HCT116 (cell line): Measurements from ENCODE around the gene NCKAP5. TPM values are rescaled to one million over a fixed set of nuclear protein-coding genes. Genes with fewer than 3 reads are reported as not detected.

ENCODE experiments used
- ATAC-seq: fragments of 200-7000 bp; cut with Tn5 transposase; 2 replicates; pipeline ENCODE4 v1.9.1; 2020; ENCODE audit warnings: mild to moderate bottlenecking, moderate library complexity
- BruUV-seq: library from RNA; stranded (reverse); fragments of 400-500 nt; replicated peaks from 2 replicates; lab custom pipeline; 2021; lab: Mats Ljungman, UMichigan
- CTCF ChIA-PET: fragments of 300-600 bp; sonication (Branson Sonifier 250); formaldehyde crosslinking; loops from one replicate; lab custom pipeline; 2021; ENCODE audit warnings: antibody characterized with exemption; lab: Charles Lee
- POLR2A ChIA-PET: fragments of 300-600, 350-600 bp; sonication (Branson Sonifier 250); formaldehyde crosslinking; loops from one replicate; lab custom pipeline; 2021; ENCODE audit warnings: antibody characterized with exemption; lab: Charles Lee
- RAD21 ChIA-PET, 2 experiments: fragments of 300-600 bp; sonication (Branson Sonifier 250); formaldehyde crosslinking; loops; one replicate each; lab custom pipeline; 2023; ENCODE audit warnings: low total read pairs in 2 of 2; ENCODE audit not compliant: uncharacterized antibody in 2 of 2, unreplicated experiment in 2 of 2, low non-redundant PET in 1 of 2; lab: Charles Lee
- DNase-seq: peaks from one replicate; pipeline ENCODE4 v3.0.0-alpha.2; 2010; ENCODE audit warnings: low read depth, low spot score
- H2AFZ ChIP-seq: fragments of 200-600 bp; shearing (Covaris generic), sonication (generic); 2 replicates; pipeline ENCODE4 v1.6.1; 2017; ENCODE audit warnings: low read depth, mixed run types, mixed read lengths, antibody characterized with exemption, low read length; ENCODE audit not compliant: poor library complexity, severe bottlenecking
- H3K27ac ChIP-seq: 2 replicates; pipeline ENCODE4 v1.5.1; 2012; ENCODE audit warnings: low read depth, low read length
- H3K27me3 ChIP-seq: fragments of 200-600 bp; sonication (generic); 2 replicates; pipeline ENCODE4 v1.6.1; 2016; ENCODE audit warnings: mixed run types, low read length, mixed read lengths; ENCODE audit not compliant: insufficient read depth
- H3K36me3 ChIP-seq, 2 experiments: fragments of 200-500 bp in 1 of 2; fragments of 200-600 bp in 1 of 2; sonication (Bioruptor generic) in 1 of 2; sonication (generic) in 1 of 2; 2 replicates each; pipeline versions ENCODE4 v1.5.1 to v1.6.1; 2014 to 2016; ENCODE audit warnings: low read length in 2 of 2, inconsistent platforms in 1 of 2, mixed read lengths in 1 of 2, mixed run types in 1 of 2; ENCODE audit not compliant: insufficient read depth in 2 of 2, control insufficient read depth in 1 of 2
- H3K4me1 ChIP-seq, 2 experiments: fragments of 200-600 bp in 1 of 2; sonication (generic) in 1 of 2; 2 replicates each; pipeline versions ENCODE4 v1.5.1 to v1.6.1; 2012 to 2017; ENCODE audit warnings: low read length in 2 of 2, inconsistent platforms in 1 of 2, mild to moderate bottlenecking in 1 of 2, mixed read lengths in 1 of 2, mixed run types in 1 of 2, moderate library complexity in 1 of 2; ENCODE audit not compliant: insufficient read depth in 2 of 2, control insufficient read depth in 1 of 2
- H3K4me2 ChIP-seq: fragments of 200-600 bp; sonication (generic); 2 replicates; pipeline ENCODE4 v1.6.1; 2017; ENCODE audit warnings: mixed run types, low read length, mixed read lengths
- H3K4me3 ChIP-seq, 2 experiments: fragments of 200-600 bp in 1 of 2; sonication (generic) in 1 of 2; replicated peaks in 1 of 2; 2 replicates each; pipeline ENCODE4 v1.5.1; 2011 to 2016; ENCODE audit warnings: low read length in 2 of 2, control low read depth in 1 of 2, low read depth in 1 of 2, mild to moderate bottlenecking in 1 of 2, mixed read lengths in 1 of 2, mixed run types in 1 of 2
- H3K79me2 ChIP-seq: fragments of 200-600 bp; sonication (generic); 2 replicates; pipeline ENCODE4 v1.6.1; 2017; ENCODE audit warnings: mild to moderate bottlenecking, mixed run types, low read length, moderate library complexity, mixed read lengths; ENCODE audit not compliant: insufficient read depth
- H3K9ac ChIP-seq: fragments of 200-600 bp; sonication (generic); 2 replicates; pipeline ENCODE4 v1.6.1; 2016; ENCODE audit warnings: low read length, mixed read lengths
- H3K9me2 ChIP-seq: fragments of 200-600 bp; sonication (generic), shearing (Covaris generic); 2 replicates; pipeline ENCODE4 v1.6.1; 2017; ENCODE audit warnings: mixed run types, mild to moderate bottlenecking, moderate library complexity; ENCODE audit not compliant: insufficient read depth
- H3K9me3 ChIP-seq, 2 experiments: fragments of 200-500 bp in 1 of 2; fragments of 200-600 bp in 1 of 2; sonication (Bioruptor generic) in 1 of 2; sonication (generic) in 1 of 2; 2 replicates each; pipeline ENCODE4 v1.6.1; 2014 to 2017; ENCODE audit warnings: low read length in 2 of 2, mixed read lengths in 2 of 2, inconsistent platforms in 1 of 2, low read depth in 1 of 2, mild to moderate bottlenecking in 1 of 2, mixed run types in 1 of 2, moderate library complexity in 1 of 2; ENCODE audit not compliant: control insufficient read depth in 1 of 2, insufficient read depth in 1 of 2
- H4K20me1 ChIP-seq: fragments of 200-600 bp; sonication (generic), shearing (Covaris generic); 2 replicates; pipeline ENCODE4 v1.6.1; 2017; ENCODE audit warnings: mixed run types, mild to moderate bottlenecking, moderate library complexity; ENCODE audit not compliant: insufficient read depth
- ATF3 ChIP-seq: IDR thresholded peaks from 2 replicates; pipeline ENCODE4 v1.6.1; 2012
- CBX3 ChIP-seq: IDR thresholded peaks from 2 replicates; pipeline ENCODE4 v1.6.1; 2012; ENCODE audit warnings: low read depth
- EGR1 ChIP-seq: IDR thresholded peaks from 2 replicates; pipeline ENCODE4 v1.6.1; 2012; ENCODE audit warnings: low read depth
- POLR2A ChIP-seq: IDR thresholded peaks from 2 replicates; pipeline ENCODE4 v1.7.0; 2011; ENCODE audit warnings: borderline replicate concordance; ENCODE audit not compliant: insufficient read depth, insufficient read length; ENCODE audit errors: extremely low read depth
- POLR2AphosphoS5 ChIP-seq: IDR thresholded peaks from 2 replicates; pipeline ENCODE4 v1.6.1; 2011; ENCODE audit warnings: mild to moderate bottlenecking, low read depth, low read length, moderate library complexity
- SIN3A ChIP-seq: IDR thresholded peaks from 2 replicates; pipeline ENCODE4 v1.6.1; 2012; ENCODE audit warnings: low read depth
- SP1 ChIP-seq: IDR thresholded peaks from 2 replicates; pipeline ENCODE4 v1.6.1; 2012; ENCODE audit warnings: low read depth
- SRF ChIP-seq: IDR thresholded peaks from 2 replicates; pipeline ENCODE4 v1.6.1; 2012; ENCODE audit warnings: low read depth
- ZBTB33 ChIP-seq: IDR thresholded peaks from 2 replicates; pipeline ENCODE4 v1.6.1; 2011; ENCODE audit warnings: mild to moderate bottlenecking, low read length, moderate library complexity; ENCODE audit not compliant: insufficient replicate concordance; ENCODE audit errors: extremely low read depth
- ZFX ChIP-seq: fragments of 450-650 bp; IDR thresholded peaks from 2 replicates; pipeline ENCODE4 v1.6.1; 2017
- intact Hi-C: fragments of 100-400 bp; cut with micrococcal nuclease; formaldehyde crosslinking; loops from 2 replicates; pipeline ENCODE4 v1.10.0; 2022
- total RNA-seq: library from RNA; stranded (reverse); gene quantifications from one replicate; pipeline ENCODE4 v1.2.1, GENCODE V29; 2021; ENCODE audit not compliant: unreplicated experiment
- TF ChIP-seq, protein P1 (sequence below): IDR thresholded peaks from 2 replicates; pipeline ENCODE4 v1.6.1; 2012

Gene NCKAP5
- total RNA-seq, 1 experiment from 2014 or later = 0.30 TPM

DNA sequence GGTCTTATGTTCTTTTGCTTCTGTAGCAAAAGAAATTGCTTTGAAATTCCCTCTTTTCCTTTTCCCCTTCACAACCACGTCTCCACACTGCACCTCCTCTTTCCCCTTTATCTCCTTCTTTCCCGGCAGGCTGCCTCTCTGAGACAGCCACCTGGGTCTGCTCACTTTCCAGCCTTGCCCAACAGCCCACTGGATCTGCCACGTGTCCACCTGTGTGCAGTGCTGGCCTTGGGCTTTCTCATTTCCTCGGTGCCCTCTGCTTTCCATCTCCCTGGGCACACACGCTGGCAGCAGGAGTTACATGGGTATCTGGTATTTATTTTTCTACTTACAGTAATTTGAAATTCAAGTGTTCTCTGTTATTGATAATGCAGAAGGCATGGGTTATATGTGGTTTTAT, 684.8 kb downstream of the NCKAP5 start:
- Histone ChIP-seq H3K36me3 (no peaks in the 10 kb centered on the region), H3K79me2 (no peaks in the 10 kb centered on the region), H3K9ac (no peak overlapping the region), H3K4me1 (no peaks in the 10 kb centered on the region), H4K20me1 (no peaks in the 10 kb centered on the region), H3K9me3 (no peaks in the 10 kb centered on the region), H3K4me2 (no peak overlapping the region), H3K9me2 (no peaks in the 10 kb centered on the region), H3K4me3 (no peak overlapping the region), H3K27ac (no peak overlapping the region), H2AFZ (no peak overlapping the region), H3K27me3 (peaks cover 18% of the 10 kb centered on the region; the same call in 1 of the 2 replicates)
- no TSS peak for BruUV-seq
- DNase-seq = no peak
- ChIA-PET CTCF (no interaction called here), POLR2A (no interaction called here), RAD21 (no interaction called here)
- TF ChIP-seq, protein P1, sequence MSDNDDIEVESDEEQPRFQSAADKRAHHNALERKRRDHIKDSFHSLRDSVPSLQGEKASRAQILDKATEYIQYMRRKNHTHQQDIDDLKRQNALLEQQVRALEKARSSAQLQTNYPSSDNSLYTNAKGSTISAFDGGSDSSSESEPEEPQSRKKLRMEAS = no peak
- no peak for TF ChIP-seq ZFX
- no peak for TF ChIP-seq POLR2AphosphoS5
- no peak for TF ChIP-seq ATF3
- TF ChIP-seq SP1 = no peak
- TF ChIP-seq EGR1 = no peak
- TF ChIP-seq SRF = no peak
- no peak for TF ChIP-seq ZBTB33
- TF ChIP-seq POLR2A = no peak
- no peak for TF ChIP-seq SIN3A
- TF ChIP-seq CBX3 = no peak
- ATAC-seq = no peak
- intact Hi-C loops = no loop called here
